Measurements from ENCODE around the gene WDR45B. TPM values are rescaled to one million over a fixed set of nuclear protein-coding genes. Genes with fewer than 3 reads are reported as not detected.

The WDR45B gene
- polyA plus RNA-seq, 1 donor from 2014 or later = 131 TPM

GRCh38 chr17:82609655-82610054 lies 38.6 kb downstream of the WDR45B start:
- no peak overlapping the region for H3K9ac ChIP-seq (ENCODE audit: low read length)
- H3K79me2 ChIP-seq (replicated peaks; ENCODE audit: insufficient read depth, low read length) = no peaks in the 10 kb centered on the region
- H3K4me3 ChIP-seq (ENCODE audit: low read length) = no peak overlapping the region
- no peaks in the 10 kb centered on the region for H3K27me3 ChIP-seq (ENCODE audit: insufficient read depth, low read depth, low read length)
- no peak for TF ChIP-seq SMC3 (conservative IDR thresholded peaks at IDR 0.05; ENCODE audit: poor library complexity)
- no peak for TF ChIP-seq EP300 (conservative IDR thresholded peaks at IDR 0.05; ENCODE audit: poor library complexity, severe bottlenecking)
- no peak for TF ChIP-seq RAD21 (conservative IDR thresholded peaks at IDR 0.05)
- no peak for TF ChIP-seq CTCF (IDR thresholded peaks at IDR 0.05; ENCODE audit: poor library complexity, severe bottlenecking)
- H2AFZ ChIP-seq (ENCODE audit: low read depth, low read length) = no peak overlapping the region
- no peaks in the 10 kb centered on the region for H3K36me3 ChIP-seq (ENCODE audit: insufficient read depth, low read length)
- no peaks in the 10 kb centered on the region for H4K20me1 ChIP-seq (ENCODE audit: insufficient read depth)
- H3K9me2 ChIP-seq (ENCODE audit: insufficient read depth, low read length) = no peaks in the 10 kb centered on the region
- no peaks in the 10 kb centered on the region for H3F3A ChIP-seq (ENCODE audit: insufficient read depth, low read length, poor library complexity, severe bottlenecking)
- no peak overlapping the region for H3K4me2 ChIP-seq (ENCODE audit: low read length)
- no peaks in the 10 kb centered on the region for H3K9me3 ChIP-seq (ENCODE audit: low read length)
- H3K27ac ChIP-seq (ENCODE audit: low read length) = no peak overlapping the region

GRCh38 chr17:82608816-82609215 lies 39.4 kb downstream of the WDR45B start:
- Histone ChIP-seq H3K9me3 (ENCODE audit: low read length) (no peaks in the 10 kb centered on the region), H3K9ac (ENCODE audit: low read length) (no peak overlapping the region), H3K4me2 (ENCODE audit: low read length) (no peak overlapping the region), H3K27ac (ENCODE audit: low read length) (no peak overlapping the region), H4K20me1 (ENCODE audit: insufficient read depth) (no peaks in the 10 kb centered on the region), H3F3A (ENCODE audit: insufficient read depth, low read length, poor library complexity, severe bottlenecking) (no peaks in the 10 kb centered on the region), H3K79me2 (replicated peaks; ENCODE audit: insufficient read depth, low read length) (no peaks in the 10 kb centered on the region), H3K9me2 (ENCODE audit: insufficient read depth, low read length) (no peaks in the 10 kb centered on the region), H3K4me3 (ENCODE audit: low read length) (no peak overlapping the region), H2AFZ (ENCODE audit: low read depth, low read length) (no peak overlapping the region), H3K27me3 (ENCODE audit: insufficient read depth, low read depth, low read length) (no peaks in the 10 kb centered on the region), H3K36me3 (ENCODE audit: insufficient read depth, low read length) (no peaks in the 10 kb centered on the region)
- TF ChIP-seq RAD21 (conservative IDR thresholded peaks at IDR 0.05) (no peak), MXI1 (conservative IDR thresholded peaks at IDR 0.05; ENCODE audit: poor library complexity, severe bottlenecking) (no peak), TAF1 (IDR thresholded peaks at IDR 0.05; ENCODE audit: low read depth) (no peak), POLR2AphosphoS5 (IDR thresholded peaks at IDR 0.05) (no peak), SMC3 (conservative IDR thresholded peaks at IDR 0.05; ENCODE audit: poor library complexity) (no peak), EP300 (conservative IDR thresholded peaks at IDR 0.05; ENCODE audit: poor library complexity, severe bottlenecking) (no peak), EZH2 (IDR thresholded peaks at IDR 0.05; ENCODE audit: borderline replicate concordance, insufficient read depth, low read length, poor library complexity, severe bottlenecking) (no peak), CTCF (IDR thresholded peaks at IDR 0.05; ENCODE audit: poor library complexity, severe bottlenecking) (no peak)
- TF ChIP-seq, protein P1, sequence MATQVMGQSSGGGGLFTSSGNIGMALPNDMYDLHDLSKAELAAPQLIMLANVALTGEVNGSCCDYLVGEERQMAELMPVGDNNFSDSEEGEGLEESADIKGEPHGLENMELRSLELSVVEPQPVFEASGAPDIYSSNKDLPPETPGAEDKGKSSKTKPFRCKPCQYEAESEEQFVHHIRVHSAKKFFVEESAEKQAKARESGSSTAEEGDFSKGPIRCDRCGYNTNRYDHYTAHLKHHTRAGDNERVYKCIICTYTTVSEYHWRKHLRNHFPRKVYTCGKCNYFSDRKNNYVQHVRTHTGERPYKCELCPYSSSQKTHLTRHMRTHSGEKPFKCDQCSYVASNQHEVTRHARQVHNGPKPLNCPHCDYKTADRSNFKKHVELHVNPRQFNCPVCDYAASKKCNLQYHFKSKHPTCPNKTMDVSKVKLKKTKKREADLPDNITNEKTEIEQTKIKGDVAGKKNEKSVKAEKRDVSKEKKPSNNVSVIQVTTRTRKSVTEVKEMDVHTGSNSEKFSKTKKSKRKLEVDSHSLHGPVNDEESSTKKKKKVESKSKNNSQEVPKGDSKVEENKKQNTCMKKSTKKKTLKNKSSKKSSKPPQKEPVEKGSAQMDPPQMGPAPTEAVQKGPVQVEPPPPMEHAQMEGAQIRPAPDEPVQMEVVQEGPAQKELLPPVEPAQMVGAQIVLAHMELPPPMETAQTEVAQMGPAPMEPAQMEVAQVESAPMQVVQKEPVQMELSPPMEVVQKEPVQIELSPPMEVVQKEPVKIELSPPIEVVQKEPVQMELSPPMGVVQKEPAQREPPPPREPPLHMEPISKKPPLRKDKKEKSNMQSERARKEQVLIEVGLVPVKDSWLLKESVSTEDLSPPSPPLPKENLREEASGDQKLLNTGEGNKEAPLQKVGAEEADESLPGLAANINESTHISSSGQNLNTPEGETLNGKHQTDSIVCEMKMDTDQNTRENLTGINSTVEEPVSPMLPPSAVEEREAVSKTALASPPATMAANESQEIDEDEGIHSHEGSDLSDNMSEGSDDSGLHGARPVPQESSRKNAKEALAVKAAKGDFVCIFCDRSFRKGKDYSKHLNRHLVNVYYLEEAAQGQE (IDR thresholded peaks at IDR 0.05; ENCODE audit: borderline replicate concordance) = no peak
